ENCODE measurements around the gene SEMA6A. TPM values are rescaled to one million over a fixed set of nuclear protein-coding genes. Genes with fewer than 3 reads are reported as not detected.

SEMA6A gene
- total RNA-seq, 1 donor from 2014 or later: 2.6 TPM

- no peak overlapping the region for H3K27ac Mint-ChIP-seq (ENCODE audit: unreplicated experiment)
- H3K36me3 Mint-ChIP-seq (ENCODE audit: unreplicated experiment): peaks cover 15% of the 10 kb centered on the region
- H3K27me3 Mint-ChIP-seq (ENCODE audit: unreplicated experiment): no peaks in the 10 kb centered on the region
- peaks cover 13% of the 10 kb centered on the region for H3K9me3 Mint-ChIP-seq (ENCODE audit: unreplicated experiment)
- no peak for DNase-seq (ENCODE audit: extremely low spot score, unreplicated experiment)
- TF ChIP-seq, protein P1, sequence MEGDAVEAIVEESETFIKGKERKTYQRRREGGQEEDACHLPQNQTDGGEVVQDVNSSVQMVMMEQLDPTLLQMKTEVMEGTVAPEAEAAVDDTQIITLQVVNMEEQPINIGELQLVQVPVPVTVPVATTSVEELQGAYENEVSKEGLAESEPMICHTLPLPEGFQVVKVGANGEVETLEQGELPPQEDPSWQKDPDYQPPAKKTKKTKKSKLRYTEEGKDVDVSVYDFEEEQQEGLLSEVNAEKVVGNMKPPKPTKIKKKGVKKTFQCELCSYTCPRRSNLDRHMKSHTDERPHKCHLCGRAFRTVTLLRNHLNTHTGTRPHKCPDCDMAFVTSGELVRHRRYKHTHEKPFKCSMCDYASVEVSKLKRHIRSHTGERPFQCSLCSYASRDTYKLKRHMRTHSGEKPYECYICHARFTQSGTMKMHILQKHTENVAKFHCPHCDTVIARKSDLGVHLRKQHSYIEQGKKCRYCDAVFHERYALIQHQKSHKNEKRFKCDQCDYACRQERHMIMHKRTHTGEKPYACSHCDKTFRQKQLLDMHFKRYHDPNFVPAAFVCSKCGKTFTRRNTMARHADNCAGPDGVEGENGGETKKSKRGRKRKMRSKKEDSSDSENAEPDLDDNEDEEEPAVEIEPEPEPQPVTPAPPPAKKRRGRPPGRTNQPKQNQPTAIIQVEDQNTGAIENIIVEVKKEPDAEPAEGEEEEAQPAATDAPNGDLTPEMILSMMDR (IDR thresholded peaks at IDR 0.05): no peak
- no peak overlapping the region for H3K4me3 Mint-ChIP-seq (ENCODE audit: unreplicated experiment)
- no peaks in the 10 kb centered on the region for H3K4me1 Mint-ChIP-seq (ENCODE audit: unreplicated experiment)
Observed at GRCh38 chr5:116473706-116474105, 100.9 kb downstream of the SEMA6A start.

- Mint-ChIP-seq H3K36me3 (ENCODE audit: unreplicated experiment) (peaks cover 17% of the 10 kb centered on the region), H3K27ac (ENCODE audit: unreplicated experiment) (no peak overlapping the region), H3K9me3 (ENCODE audit: unreplicated experiment) (peaks cover 16% of the 10 kb centered on the region), H3K4me1 (ENCODE audit: unreplicated experiment) (no peaks in the 10 kb centered on the region), H3K4me3 (ENCODE audit: unreplicated experiment) (no peak overlapping the region), H3K27me3 (ENCODE audit: unreplicated experiment) (no peaks in the 10 kb centered on the region)
- no peak for DNase-seq (ENCODE audit: extremely low spot score, unreplicated experiment)
- TF ChIP-seq, protein P1 (IDR thresholded peaks at IDR 0.05): no peak
Observed at GRCh38 chr5:116472274-116472673, 102.3 kb downstream of the SEMA6A start.

GRCh38 chr5:116469631-116470030, 105.0 kb downstream of the SEMA6A start:
- H3K4me1 Mint-ChIP-seq (ENCODE audit: unreplicated experiment): no peaks in the 10 kb centered on the region
- H3K9me3 Mint-ChIP-seq (ENCODE audit: unreplicated experiment): peaks cover 8% of the 10 kb centered on the region
- no peak overlapping the region for H3K4me3 Mint-ChIP-seq (ENCODE audit: unreplicated experiment)
- H3K27ac Mint-ChIP-seq (ENCODE audit: unreplicated experiment): no peak overlapping the region
- H3K27me3 Mint-ChIP-seq (ENCODE audit: unreplicated experiment): no peaks in the 10 kb centered on the region
- peaks cover 8% of the 10 kb centered on the region for H3K36me3 Mint-ChIP-seq (ENCODE audit: unreplicated experiment)
- TF ChIP-seq, protein P1 (IDR thresholded peaks at IDR 0.05): no peak
- DNase-seq (ENCODE audit: extremely low spot score, unreplicated experiment): no peak

- DNase-seq (ENCODE audit: extremely low spot score, unreplicated experiment): no peak
- no peak overlapping the region for H3K27ac Mint-ChIP-seq (ENCODE audit: unreplicated experiment)
- H3K4me3 Mint-ChIP-seq (ENCODE audit: unreplicated experiment): no peak overlapping the region
- H3K9me3 Mint-ChIP-seq (ENCODE audit: unreplicated experiment): peaks cover 8% of the 10 kb centered on the region
- H3K4me1 Mint-ChIP-seq (ENCODE audit: unreplicated experiment): no peaks in the 10 kb centered on the region
- peaks cover 10% of the 10 kb centered on the region for H3K36me3 Mint-ChIP-seq (ENCODE audit: unreplicated experiment)
- TF ChIP-seq, protein P1 (IDR thresholded peaks at IDR 0.05): no peak
- no peaks in the 10 kb centered on the region for H3K27me3 Mint-ChIP-seq (ENCODE audit: unreplicated experiment)
Observed at GRCh38 chr5:116468583-116468982, 106.0 kb downstream of the SEMA6A start.

DNA sequence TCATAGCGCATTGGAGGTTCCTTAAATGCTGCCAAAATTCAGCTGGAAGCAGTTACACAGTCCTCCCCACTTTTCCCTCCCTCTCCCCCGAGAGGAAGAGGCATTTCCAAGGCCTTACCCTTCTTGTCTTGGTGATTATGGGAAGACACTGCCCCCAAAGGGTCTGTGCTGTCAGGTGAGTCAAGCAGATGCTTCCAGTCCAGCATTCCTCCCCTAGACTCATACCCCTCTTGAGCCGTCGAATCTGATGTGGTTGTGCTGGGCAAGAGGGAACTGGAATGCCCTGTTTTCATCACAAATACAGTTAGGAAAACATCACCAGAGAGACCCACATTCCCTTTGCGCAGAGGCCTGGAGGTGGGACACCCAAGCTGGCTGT, 107.2 kb downstream of the SEMA6A start:
- Mint-ChIP-seq H3K27ac (ENCODE audit: unreplicated experiment) (no peak overlapping the region), H3K4me3 (ENCODE audit: unreplicated experiment) (no peak overlapping the region), H3K27me3 (ENCODE audit: unreplicated experiment) (no peaks in the 10 kb centered on the region), H3K4me1 (ENCODE audit: unreplicated experiment) (no peaks in the 10 kb centered on the region), H3K9me3 (ENCODE audit: unreplicated experiment) (peaks cover 8% of the 10 kb centered on the region), H3K36me3 (ENCODE audit: unreplicated experiment) (peaks cover 10% of the 10 kb centered on the region)
- DNase-seq (ENCODE audit: extremely low spot score, unreplicated experiment): no peak
- TF ChIP-seq, protein P1 (IDR thresholded peaks at IDR 0.05): no peak

All from osteocyte (in vitro differentiated cells).